ENCODE data around the gene KHSRP. TPM values are rescaled to one million over a fixed set of nuclear protein-coding genes. Genes with fewer than 3 reads are reported as not detected.

Gene KHSRP
- total and polyA plus RNA-seq, 7 experiments from 2014 or later = 12.5 to 276 (median 149) TPM

GRCh38 chr19:6378486-6378885 is 46.1 kb downstream of the KHSRP start:
- Mint-ChIP-seq H3K27ac (no peak overlapping the region), H3K27me3 (no peaks in the 10 kb centered on the region), H3K36me3 (peaks cover 5 to 28% (median 14%) of the 10 kb centered on the region in 5 donors), H3K9me3 (peaks cover 0 to 6% (median 0%) of the 10 kb centered on the region in 11 donors), H3K4me3 (no peak overlapping the region), H3K4me1 (peaks cover 0 to 5% (median 4%) of the 10 kb centered on the region in 7 donors)
- intact Hi-C loops (cut with micrococcal nuclease) = no loop called here
- H3K27ac ChIP-seq (ENCODE audit: low read depth, low read length) = no peak overlapping the region
- H3K9me3 ChIP-seq (ENCODE audit: control insufficient read depth in 2 of 3, low read length in 3 of 3) = peaks cover 0 to 7% (median 0%) of the 10 kb centered on the region in 3 experiments
- no peak overlapping the region for H3K4me3 ChIP-seq (ENCODE audit: low read length)
- peaks cover 0 to 5% of the 10 kb centered on the region in 2 donors for H3K4me1 ChIP-seq (ENCODE audit: control insufficient read depth in 2 of 2, insufficient read depth in 2 of 2, low read length in 2 of 2)
- ChIA-PET POLR2A (no interaction called here), CTCF (no interaction called here)
- no peaks in the 10 kb centered on the region for H3K27me3 ChIP-seq (ENCODE audit: control insufficient read depth in 2 of 2, insufficient read depth in 2 of 2, low read length in 2 of 2)
- ATAC-seq (no peak), DNase-seq (no peak)
- peaks cover 0 to 47% (median 16%) of the 10 kb centered on the region in 3 experiments for H3K36me3 ChIP-seq (ENCODE audit: control insufficient read depth in 2 of 3, insufficient read depth in 3 of 3, low read length in 3 of 3)

GRCh38 chr19:6378041-6378440 is 46.6 kb downstream of the KHSRP start:
- Histone ChIP-seq H3K27ac (ENCODE audit: low read depth, low read length) (no peak overlapping the region), H3K4me3 (ENCODE audit: low read length) (no peak overlapping the region), H3K27me3 (ENCODE audit: control insufficient read depth in 2 of 2, insufficient read depth in 2 of 2, low read length in 2 of 2) (no peaks in the 10 kb centered on the region), H3K36me3 (ENCODE audit: control insufficient read depth in 2 of 3, insufficient read depth in 3 of 3, low read length in 3 of 3) (peaks cover 0 to 43% (median 16%) of the 10 kb centered on the region in 3 experiments), H3K4me1 (ENCODE audit: control insufficient read depth in 2 of 2, insufficient read depth in 2 of 2, low read length in 2 of 2) (peaks cover 0 to 6% of the 10 kb centered on the region in 2 donors), H3K9me3 (ENCODE audit: control insufficient read depth in 2 of 3, low read length in 3 of 3) (peaks cover 0 to 7% (median 0%) of the 10 kb centered on the region in 3 experiments)
- H3K4me3 Mint-ChIP-seq = no peak overlapping the region
- intact Hi-C loops (cut with micrococcal nuclease) = no loop called here
- H3K27me3 Mint-ChIP-seq = no peaks in the 10 kb centered on the region
- DNase-seq (no peak), ATAC-seq (no peak)
- H3K36me3 Mint-ChIP-seq = peaks cover 5 to 23% (median 14%) of the 10 kb centered on the region in 5 donors
- peaks cover 0 to 6% (median 0%) of the 10 kb centered on the region in 11 donors for H3K9me3 Mint-ChIP-seq
- POLR2A ChIA-PET = no interaction called here
- no peak overlapping the region for H3K27ac Mint-ChIP-seq
- H3K4me1 Mint-ChIP-seq = peaks cover 0 to 7% (median 5%) of the 10 kb centered on the region in 7 donors
- CTCF ChIA-PET = no interaction called here

GRCh38 chr19:6376512-6377190 is 48.0 kb downstream of the KHSRP start:
- peaks cover 0 to 6% (median 0%) of the 10 kb centered on the region in 11 donors for H3K9me3 Mint-ChIP-seq
- H3K36me3 Mint-ChIP-seq = peaks cover 5 to 20% (median 14%) of the 10 kb centered on the region in 5 donors
- Histone ChIP-seq H3K4me3 (ENCODE audit: low read length) (no peak overlapping the region), H3K9me3 (ENCODE audit: control insufficient read depth in 2 of 3, low read length in 3 of 3) (peaks cover 0 to 7% (median 0%) of the 10 kb centered on the region in 3 experiments), H3K27me3 (ENCODE audit: control insufficient read depth in 2 of 2, insufficient read depth in 2 of 2, low read length in 2 of 2) (no peaks in the 10 kb centered on the region), H3K36me3 (ENCODE audit: control insufficient read depth in 2 of 3, insufficient read depth in 3 of 3, low read length in 3 of 3) (peaks cover 0 to 34% (median 13%) of the 10 kb centered on the region in 3 experiments), H3K27ac (ENCODE audit: low read depth, low read length) (no peak overlapping the region), H3K4me1 (ENCODE audit: control insufficient read depth in 2 of 2, insufficient read depth in 2 of 2, low read length in 2 of 2) (peaks cover 5 to 10% of the 10 kb centered on the region in 2 donors)
- ChIA-PET CTCF (interaction anchor here (0.6 kb wide), 1 partner anchor 1472 kb away, joined by 3 read pairs; no protein-coding TSS in a partner anchor), POLR2A (no interaction called here)
- H3K27ac Mint-ChIP-seq = peak overlapping the region in 3 of 9 donors; percentile 17 to 38 (median 21)
- peaks cover 4 to 13% (median 9%) of the 10 kb centered on the region in 7 donors for H3K4me1 Mint-ChIP-seq
- intact Hi-C loops (cut with micrococcal nuclease) = no loop called here
- no peaks in the 10 kb centered on the region for H3K27me3 Mint-ChIP-seq
- no peak overlapping the region for H3K4me3 Mint-ChIP-seq
- ATAC-seq (no peak), DNase-seq (no peak)

- intact Hi-C loops (cut with micrococcal nuclease) = no loop called here
- Histone ChIP-seq H3K4me3 (ENCODE audit: low read length) (no peak within 1 kb of the TSS), H3K27ac (ENCODE audit: low read depth, low read length) (no peak within 1 kb of the TSS), H3K36me3 (ENCODE audit: control insufficient read depth in 2 of 3, insufficient read depth in 3 of 3, low read length in 3 of 3) (peaks cover 0 to 22% (median 9%) of the 10 kb centered on the region in 3 experiments), H3K4me1 (ENCODE audit: control insufficient read depth in 2 of 2, insufficient read depth in 2 of 2, low read length in 2 of 2) (peaks cover 5 to 10% of the 10 kb centered on the region in 2 donors), H3K27me3 (ENCODE audit: control insufficient read depth in 2 of 2, insufficient read depth in 2 of 2, low read length in 2 of 2) (no peaks in the 10 kb centered on the region), H3K9me3 (ENCODE audit: control insufficient read depth in 2 of 3, low read length in 3 of 3) (peaks cover 0 to 7% (median 0%) of the 10 kb centered on the region in 3 experiments)
- Mint-ChIP-seq H3K4me1 (peaks cover 4 to 13% (median 9%) of the 10 kb centered on the region in 7 donors), H3K36me3 (peaks cover 5 to 11% (median 8%) of the 10 kb centered on the region in 5 donors), H3K27me3 (no peaks in the 10 kb centered on the region), H3K27ac (peak within 1 kb of the TSS in 2 of 9 donors; percentile 17 to 38), H3K4me3 (peak within 1 kb of the TSS in 1 of 10 donors; percentile 40), H3K9me3 (peaks cover 0 to 4% (median 0%) of the 10 kb centered on the region in 11 donors)
- ATAC-seq = no peak
- ChIA-PET POLR2A (interaction anchor here (0.6 to 6.4 kb wide), 3 partner anchors 13 to 84 kb away, joined by 3 to 85 read pairs (median 3); partner anchors contain the start of gene CLPP), CTCF (no interaction called here)
- no peak for DNase-seq
These were observed 49.1 kb downstream of the KHSRP start, which contains the start of gene PSPN for GRCh38 chr19:6375411-6376010. Gene PSPN, minus strand, starts transcription at chr19:6375933. Its CDS starts 84 bp downstream, at chr19:6375849.

- no peak overlapping the region for H3K27ac Mint-ChIP-seq
- H3K9me3 ChIP-seq (ENCODE audit: control insufficient read depth in 2 of 3, low read length in 3 of 3) = peaks cover 0 to 1% (median 0%) of the 10 kb centered on the region in 3 experiments
- no peak overlapping the region for H3K4me3 ChIP-seq (ENCODE audit: low read length)
- no peaks in the 10 kb centered on the region for H3K27me3 ChIP-seq (ENCODE audit: control insufficient read depth in 2 of 2, insufficient read depth in 2 of 2, low read length in 2 of 2)
- intact Hi-C loops (cut with micrococcal nuclease) = loop anchor here (5.0 kb wide), 7 partner anchors 362 to 1903 kb away; partner anchors contain the start of genes HDGFL2 (in 2 of the 2), GPR108 (in 1 of the 2), HSD11B1L (in 1 of the 2) and MICOS13 (in 1 of the 2)
- peaks cover 0 to 16% (median 3%) of the 10 kb centered on the region in 3 experiments for H3K36me3 ChIP-seq (ENCODE audit: control insufficient read depth in 2 of 3, insufficient read depth in 3 of 3, low read length in 3 of 3)
- no peak for DNase-seq
- ChIA-PET CTCF (no interaction called here), POLR2A (interaction anchor here (0.6 to 6.4 kb wide), 3 partner anchors 13 to 84 kb away, joined by 3 to 85 read pairs (median 3); partner anchors contain the start of gene CLPP)
- no peak overlapping the region for H3K27ac ChIP-seq (ENCODE audit: low read depth, low read length)
- H3K4me3 Mint-ChIP-seq = peak overlapping the region in 2 of 10 donors; percentile 12 to 40
- peaks cover 3 to 8% (median 3%) of the 10 kb centered on the region in 5 donors for H3K36me3 Mint-ChIP-seq
- peaks cover 5 to 10% of the 10 kb centered on the region in 2 donors for H3K4me1 ChIP-seq (ENCODE audit: control insufficient read depth in 2 of 2, insufficient read depth in 2 of 2, low read length in 2 of 2)
- no peaks in the 10 kb centered on the region for H3K27me3 Mint-ChIP-seq
- H3K9me3 Mint-ChIP-seq = peaks cover 0 to 3% (median 0%) of the 10 kb centered on the region in 11 donors
- peaks cover 4 to 16% (median 11%) of the 10 kb centered on the region in 7 donors for H3K4me1 Mint-ChIP-seq
- ATAC-seq = no peak
These were observed 49.8 kb downstream of the KHSRP start for GRCh38 chr19:6374711-6375410.

Data from naive thymus-derived CD4-positive, alpha-beta T cell (primary cell).